Neural cell (in vitro differentiated cells): ENCODE data around the gene TTYH3. TPM values are rescaled to one million over a fixed set of nuclear protein-coding genes. Genes with fewer than 3 reads are reported as not detected.

Experiments
- H2AFZ ChIP-seq: fragments of 200-600, 300-800 bp; sonication (generic), shearing (Covaris generic); 2 replicates; pipeline ENCODE4 v1.6.0; 2014; ENCODE audit warnings: low read depth, mild to moderate bottlenecking, antibody characterized with exemption, low read length, moderate library complexity
- H3F3A ChIP-seq: fragments of 200-600 bp; shearing (Covaris generic); 2 replicates; pipeline ENCODE4 v1.6.1; 2016; ENCODE audit warnings: mild to moderate bottlenecking, moderate library complexity, mixed read lengths, antibody characterized with exemption, low read length; ENCODE audit not compliant: insufficient read depth, poor library complexity, severe bottlenecking
- H3K27ac ChIP-seq: fragments of 200-600, 300-800 bp; sonication (generic), shearing (Covaris generic); 2 replicates; pipeline ENCODE4 v1.5.1; 2014; ENCODE audit warnings: mild to moderate bottlenecking, low read length, moderate library complexity
- H3K27me3 ChIP-seq: fragments of 300-800, 200-600 bp; sonication (generic), shearing (Covaris generic); 2 replicates; pipeline ENCODE4 v1.6.0; 2014; ENCODE audit warnings: mild to moderate bottlenecking, low read depth, low read length, moderate library complexity; ENCODE audit not compliant: insufficient read depth
- H3K36me3 ChIP-seq: fragments of 300-800, 200-600 bp; sonication (generic), shearing (Covaris generic); 2 replicates; pipeline ENCODE4 v1.5.1; 2014; ENCODE audit warnings: mild to moderate bottlenecking, antibody characterized with exemption, low read length, moderate library complexity; ENCODE audit not compliant: insufficient read depth
- H3K4me2 ChIP-seq: fragments of 300-800, 200-600 bp; sonication (generic), shearing (Covaris generic); 2 replicates; pipeline ENCODE4 v1.6.0; 2014; ENCODE audit warnings: mild to moderate bottlenecking, low read length
- H3K4me3 ChIP-seq: fragments of 300-800, 200-600 bp; sonication (generic), shearing (Covaris generic); 2 replicates; pipeline ENCODE4 v1.5.1; 2014; ENCODE audit warnings: mild to moderate bottlenecking, low read length, moderate library complexity
- H3K79me2 ChIP-seq: fragments of 200-600 bp; shearing (Covaris generic); replicated peaks from 2 replicates; pipeline ENCODE4 v1.6.0; 2014; ENCODE audit warnings: mild to moderate bottlenecking, low read length, moderate library complexity; ENCODE audit not compliant: insufficient read depth
- H3K9ac ChIP-seq: fragments of 300-800, 200-600 bp; sonication (generic), shearing (Covaris generic); 2 replicates; pipeline ENCODE4 v1.6.1; 2016; ENCODE audit warnings: mild to moderate bottlenecking, low read length, mixed read lengths
- H3K9me2 ChIP-seq: fragments of 200-600 bp; shearing (Covaris generic); 2 replicates; pipeline ENCODE4 v1.6.1; 2016; ENCODE audit warnings: mild to moderate bottlenecking, low read length, mixed read lengths; ENCODE audit not compliant: insufficient read depth
- H3K9me3 ChIP-seq: fragments of 200-600, 300-800 bp; sonication (generic), shearing (Covaris generic); 2 replicates; pipeline ENCODE4 v1.6.1; 2016; ENCODE audit warnings: mild to moderate bottlenecking, mixed run types, low read length, moderate library complexity, mixed read lengths
- H4K20me1 ChIP-seq: fragments of 200-600 bp; shearing (Covaris generic); 2 replicates; pipeline ENCODE4 v1.6.1; 2016; ENCODE audit warnings: mild to moderate bottlenecking, mixed run types; ENCODE audit not compliant: insufficient read depth
- CTCF ChIP-seq: fragments of 450-650 bp; IDR thresholded peaks from 2 replicates; pipeline ENCODE4 v1.5.1; 2014; ENCODE audit warnings: antibody characterized with exemption, mild to moderate bottlenecking, moderate library complexity; ENCODE audit not compliant: poor library complexity, severe bottlenecking
- EP300 ChIP-seq: fragments of 450-650 bp; conservative IDR thresholded peaks from 2 replicates; pipeline ENCODE4 v1.6.1; 2014; ENCODE audit warnings: antibody characterized with exemption, mild to moderate bottlenecking, moderate library complexity; ENCODE audit not compliant: poor library complexity, severe bottlenecking
- EZH2 ChIP-seq: fragments of 200-600, 300-800 bp; shearing (Covaris generic), sonication (generic); IDR thresholded peaks from 2 replicates; pipeline ENCODE4 v1.6.1; 2014; ENCODE audit warnings: antibody characterized with exemption, low read length, borderline replicate concordance, mild to moderate bottlenecking; ENCODE audit not compliant: insufficient read depth, poor library complexity, severe bottlenecking
- MXI1 ChIP-seq: fragments of 450-650 bp; conservative IDR thresholded peaks from 2 replicates; pipeline ENCODE4 v1.6.1; 2014; ENCODE audit warnings: antibody characterized with exemption, mild to moderate bottlenecking; ENCODE audit not compliant: poor library complexity, severe bottlenecking
- POLR2AphosphoS5 ChIP-seq: IDR thresholded peaks from 2 replicates; pipeline ENCODE4 v1.6.1; 2012
- RAD21 ChIP-seq: fragments of 450-650 bp; conservative IDR thresholded peaks from 2 replicates; pipeline ENCODE4 v1.6.1; 2014; ENCODE audit warnings: antibody characterized with exemption, mild to moderate bottlenecking, moderate library complexity
- REST ChIP-seq: IDR thresholded peaks from 2 replicates; pipeline ENCODE4 v1.6.1; 2012; ENCODE audit warnings: borderline replicate concordance
- SMC3 ChIP-seq: fragments of 450-650 bp; conservative IDR thresholded peaks from 2 replicates; pipeline ENCODE4 v1.6.1; 2014; ENCODE audit warnings: antibody characterized with exemption, mild to moderate bottlenecking, moderate library complexity; ENCODE audit not compliant: poor library complexity
- TAF1 ChIP-seq: IDR thresholded peaks from 2 replicates; pipeline ENCODE4 v1.6.1; 2012; ENCODE audit warnings: low read depth
- polyA plus RNA-seq: library from polyadenylated mRNA; depleted of rRNA; stranded (reverse); fragments of >200 nt; gene quantifications from 2 replicates; pipeline ENCODE4 v1.2.3, GENCODE V29; 2014

The TTYH3 gene
- polyA plus RNA-seq, 1 donor from 2014 or later, result 17.0 TPM

DNA sequence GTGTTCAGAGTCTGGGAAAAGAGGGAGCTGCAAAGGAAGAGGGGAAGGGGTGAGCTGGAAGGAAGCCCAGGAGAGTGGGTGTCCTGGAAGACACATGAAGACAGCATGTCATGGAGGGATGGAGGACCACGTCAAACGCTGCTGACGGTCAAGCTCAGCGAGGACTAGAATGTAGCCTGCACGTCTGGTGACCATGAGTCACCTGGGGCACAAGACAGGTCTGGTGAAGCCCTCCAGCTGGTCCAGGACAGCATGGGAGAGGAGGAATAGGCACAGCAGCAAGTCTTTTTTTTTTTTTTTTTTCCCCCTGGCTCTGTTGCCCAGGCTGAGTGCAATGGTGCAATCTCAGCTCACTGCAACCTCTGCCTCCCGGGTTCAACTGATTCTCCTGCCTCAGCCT, 36.6 kb downstream of the TTYH3 start:
- Histone ChIP-seq H2AFZ (no peak overlapping the region), H3K4me2 (no peak overlapping the region), H3K27ac (no peak overlapping the region), H3K9me2 (no peaks in the 10 kb centered on the region), H4K20me1 (no peaks in the 10 kb centered on the region), H3K36me3 (no peaks in the 10 kb centered on the region), H3K27me3 (no peaks in the 10 kb centered on the region), H3F3A (no peaks in the 10 kb centered on the region), H3K9me3 (no peaks in the 10 kb centered on the region), H3K9ac (no peak overlapping the region), H3K4me3 (no peak overlapping the region), H3K79me2 (no peaks in the 10 kb centered on the region)
- TF ChIP-seq RAD21 (no peak), REST (no peak), SMC3 (no peak)

DNA sequence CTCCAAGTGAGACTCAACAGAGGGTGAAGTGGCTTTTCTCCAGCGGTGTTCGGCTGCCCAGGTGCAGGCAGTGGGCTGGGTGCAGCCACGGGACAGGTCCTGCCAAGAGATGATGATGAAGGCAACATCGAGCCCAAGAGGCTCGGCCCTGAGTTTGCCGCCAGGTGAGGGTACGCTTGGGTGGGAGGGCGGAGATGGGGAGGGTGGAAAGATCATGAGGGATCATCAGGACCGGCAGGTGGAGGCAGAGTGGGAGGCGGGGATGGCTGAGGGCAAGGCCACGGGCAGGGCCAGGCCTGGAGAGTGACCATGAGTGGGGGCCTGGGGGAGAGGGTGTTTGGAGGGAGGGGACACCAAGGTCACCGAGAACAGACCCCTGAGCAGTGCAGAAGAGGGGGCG, 38.4 kb downstream of the TTYH3 start:
- no peaks in the 10 kb centered on the region for H3F3A ChIP-seq
- no peaks in the 10 kb centered on the region for H4K20me1 ChIP-seq
- H3K36me3 ChIP-seq, result no peaks in the 10 kb centered on the region
- no peak overlapping the region for H3K9ac ChIP-seq
- H3K27ac ChIP-seq, result no peak overlapping the region
- H2AFZ ChIP-seq, result no peak overlapping the region
- H3K4me3 ChIP-seq, result no peak overlapping the region
- no peak overlapping the region for H3K4me2 ChIP-seq
- H3K27me3 ChIP-seq, result no peaks in the 10 kb centered on the region
- TF ChIP-seq TAF1, result no peak
- no peak for TF ChIP-seq CTCF
- TF ChIP-seq EZH2, result no peak
- no peak for TF ChIP-seq REST
- TF ChIP-seq RAD21, result no peak
- no peak for TF ChIP-seq MXI1
- TF ChIP-seq EP300, result no peak
- no peak for TF ChIP-seq SMC3
- TF ChIP-seq POLR2AphosphoS5, result no peak
- H3K79me2 ChIP-seq, result no peaks in the 10 kb centered on the region
- no peaks in the 10 kb centered on the region for H3K9me2 ChIP-seq
- H3K9me3 ChIP-seq, result no peaks in the 10 kb centered on the region
